ENCODE results near the gene SLC16A5. TPM values are rescaled to one million over a fixed set of nuclear protein-coding genes. Genes with fewer than 3 reads are reported as not detected.

SLC16A5 gene
- total RNA-seq, 1 experiment from 2014 or later: 33.8 TPM

DNA sequence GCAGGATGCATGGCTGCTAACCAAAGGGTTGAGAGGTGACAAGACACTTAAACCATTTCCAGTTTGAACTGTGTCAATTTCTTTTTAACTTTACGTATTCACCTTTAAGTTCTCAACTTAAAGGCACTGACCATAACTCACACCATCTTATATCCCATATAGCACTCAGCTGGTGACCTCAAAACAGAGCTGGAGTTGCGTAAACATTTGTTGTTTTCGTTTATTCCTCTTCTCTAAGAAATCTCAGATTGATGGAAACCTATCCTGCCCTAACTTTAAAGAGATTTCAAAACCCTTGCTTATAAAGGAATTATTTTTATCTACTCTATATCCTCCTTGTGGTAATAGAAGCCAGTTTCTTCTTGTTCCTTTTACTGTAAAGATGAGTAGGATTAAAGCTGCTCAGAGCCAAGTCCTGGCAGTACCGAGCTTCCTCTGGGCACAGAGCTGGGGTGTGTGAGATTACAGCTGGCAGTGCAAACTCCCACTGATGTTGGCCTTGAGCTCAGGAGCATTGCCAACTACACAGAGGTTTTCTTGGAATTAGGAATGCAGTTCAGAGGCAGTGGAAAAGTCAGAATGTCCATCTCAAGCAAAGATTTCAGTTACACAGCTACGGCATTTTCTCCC, 39.4 kb upstream of the SLC16A5 start:
- intact Hi-C loops (cut with micrococcal nuclease; ENCODE audit: unreplicated experiment): no loop called here
- BruUV-seq (replicated peaks): TSS peak; percentile 44

DNA sequence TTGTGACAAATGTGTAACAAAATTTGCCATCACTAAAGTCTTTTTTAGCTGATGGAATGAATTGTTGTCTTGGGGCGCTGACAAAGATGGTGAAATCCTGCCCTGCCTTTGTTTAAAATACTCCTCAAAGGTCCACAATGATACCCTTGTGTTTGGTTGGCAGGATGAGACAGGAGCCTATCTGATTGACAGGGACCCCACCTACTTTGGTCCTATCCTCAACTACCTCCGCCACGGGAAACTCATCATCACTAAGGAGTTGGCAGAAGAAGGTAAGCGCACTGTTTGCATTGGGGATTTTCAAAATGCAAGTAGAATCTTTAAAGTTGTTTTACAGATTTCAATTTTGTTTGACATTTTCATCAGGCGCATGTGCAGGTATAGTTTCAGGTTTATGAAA, 38.7 kb upstream of the SLC16A5 start:
- ChIA-PET POLR2A (interaction anchor here (0.6 to 1.5 kb wide), 3 partner anchors 8 to 106 kb away, joined by 3 to 4 read pairs (median 4); no protein-coding TSS in a partner anchor), CTCF (interaction anchor here (0.7 to 2.5 kb wide), 3 partner anchors 11 to 88 kb away, joined by 3 to 8 read pairs (median 5); no protein-coding TSS in a partner anchor)
- Mint-ChIP-seq H3K27me3 (ENCODE audit: insufficient read depth, unreplicated experiment) (no peaks in the 10 kb centered on the region), H3K36me3 (ENCODE audit: insufficient read depth, unreplicated experiment) (peaks cover 56% of the 10 kb centered on the region), H3K4me1 (ENCODE audit: low read depth, unreplicated experiment) (no peaks in the 10 kb centered on the region), H3K4me3 (ENCODE audit: unreplicated experiment) (peak overlapping the region; percentile 95), H3K27ac (ENCODE audit: unreplicated experiment) (no peak overlapping the region), H3K9me3 (ENCODE audit: unreplicated experiment) (no peaks in the 10 kb centered on the region)
- TF ChIP-seq, protein P1, sequence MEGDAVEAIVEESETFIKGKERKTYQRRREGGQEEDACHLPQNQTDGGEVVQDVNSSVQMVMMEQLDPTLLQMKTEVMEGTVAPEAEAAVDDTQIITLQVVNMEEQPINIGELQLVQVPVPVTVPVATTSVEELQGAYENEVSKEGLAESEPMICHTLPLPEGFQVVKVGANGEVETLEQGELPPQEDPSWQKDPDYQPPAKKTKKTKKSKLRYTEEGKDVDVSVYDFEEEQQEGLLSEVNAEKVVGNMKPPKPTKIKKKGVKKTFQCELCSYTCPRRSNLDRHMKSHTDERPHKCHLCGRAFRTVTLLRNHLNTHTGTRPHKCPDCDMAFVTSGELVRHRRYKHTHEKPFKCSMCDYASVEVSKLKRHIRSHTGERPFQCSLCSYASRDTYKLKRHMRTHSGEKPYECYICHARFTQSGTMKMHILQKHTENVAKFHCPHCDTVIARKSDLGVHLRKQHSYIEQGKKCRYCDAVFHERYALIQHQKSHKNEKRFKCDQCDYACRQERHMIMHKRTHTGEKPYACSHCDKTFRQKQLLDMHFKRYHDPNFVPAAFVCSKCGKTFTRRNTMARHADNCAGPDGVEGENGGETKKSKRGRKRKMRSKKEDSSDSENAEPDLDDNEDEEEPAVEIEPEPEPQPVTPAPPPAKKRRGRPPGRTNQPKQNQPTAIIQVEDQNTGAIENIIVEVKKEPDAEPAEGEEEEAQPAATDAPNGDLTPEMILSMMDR (IDR thresholded peaks at IDR 0.05; ENCODE audit: insufficient read depth in 1 of 2, low read depth in 1 of 2, low read length in 1 of 2, severe bottlenecking in 1 of 2, unreplicated experiment in 1 of 2): no peak
- no TSS peak for BruUV-seq (replicated peaks)
- intact Hi-C loops (cut with micrococcal nuclease; ENCODE audit: unreplicated experiment): no loop called here
- Histone ChIP-seq H3K4me1 (peaks cover 7% of the 10 kb centered on the region; the same call in 1 of the 2 replicates), H3K27me3 (replicated peaks; ENCODE audit: control insufficient read depth, insufficient read depth, low read length) (no peaks in the 10 kb centered on the region), H3K4me3 (ENCODE audit: low read depth, low read length) (no peak overlapping the region), H3K9me3 (no peaks in the 10 kb centered on the region), H3K36me3 (ENCODE audit: control insufficient read depth, insufficient read depth, low read length) (peaks cover 8% of the 10 kb centered on the region)
- DNase-seq: no peak

More for the DNA sequence above, 39.4 kb upstream of the SLC16A5 start:
- H3K4me1 Mint-ChIP-seq (ENCODE audit: low read depth, unreplicated experiment): no peaks in the 10 kb centered on the region
- no peak for DNase-seq
- CTCF ChIA-PET: interaction anchor here (0.7 to 2.5 kb wide), 4 partner anchors 12 to 87 kb away, joined by 3 to 8 read pairs (median 5); no protein-coding TSS in a partner anchor
- peaks cover 5% of the 10 kb centered on the region for H3K36me3 ChIP-seq (ENCODE audit: control insufficient read depth, insufficient read depth, low read length)
- H3K36me3 Mint-ChIP-seq (ENCODE audit: insufficient read depth, unreplicated experiment): peaks cover 49% of the 10 kb centered on the region
- POLR2A ChIA-PET: interaction anchor here (0.6 to 3.2 kb wide), 4 partner anchors 8 to 106 kb away, joined by 3 to 20 read pairs (median 4); no protein-coding TSS in a partner anchor
- peak overlapping the region; percentile 60 for H3K4me3 ChIP-seq (ENCODE audit: low read depth, low read length)
- TF ChIP-seq, protein P1 (IDR thresholded peaks at IDR 0.05; ENCODE audit: insufficient read depth in 1 of 2, low read depth in 1 of 2, low read length in 1 of 2, severe bottlenecking in 1 of 2, unreplicated experiment in 1 of 2): no peak
- peak overlapping the region; percentile 75 for H3K27ac Mint-ChIP-seq (ENCODE audit: unreplicated experiment)
- peaks cover 7% of the 10 kb centered on the region; the same call in 1 of the 2 replicates for H3K4me1 ChIP-seq
- H3K9me3 ChIP-seq: no peaks in the 10 kb centered on the region
- H3K27me3 Mint-ChIP-seq (ENCODE audit: insufficient read depth, unreplicated experiment): no peaks in the 10 kb centered on the region
- no peaks in the 10 kb centered on the region for H3K27me3 ChIP-seq (replicated peaks; ENCODE audit: control insufficient read depth, insufficient read depth, low read length)
- H3K9me3 Mint-ChIP-seq (ENCODE audit: unreplicated experiment): no peaks in the 10 kb centered on the region
- peak overlapping the region; percentile 95 for H3K4me3 Mint-ChIP-seq (ENCODE audit: unreplicated experiment)

DNA sequence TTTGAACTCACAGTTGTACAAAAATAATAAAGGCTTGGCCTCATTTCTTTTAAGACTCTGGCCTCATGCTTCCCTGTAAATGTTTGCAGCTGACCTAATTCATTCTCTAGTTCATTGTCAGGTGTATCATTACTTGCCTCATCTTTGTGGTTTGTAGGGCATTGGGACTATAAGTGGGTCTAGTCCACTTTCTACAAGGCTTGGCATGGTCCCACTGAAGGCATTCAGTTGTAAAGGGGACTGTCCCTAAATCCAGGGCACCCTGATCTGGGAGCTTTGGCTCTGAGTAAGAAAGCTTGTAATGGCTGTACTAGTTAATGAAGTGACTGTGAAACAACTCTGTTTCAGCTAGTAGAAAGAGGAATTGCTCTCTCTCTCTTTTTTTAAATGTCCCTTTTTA, 38.0 kb upstream of the SLC16A5 start:
- intact Hi-C loops (cut with micrococcal nuclease; ENCODE audit: unreplicated experiment): no loop called here

More for the DNA sequence above, 38.0 kb upstream of the SLC16A5 start:
- ChIA-PET POLR2A (interaction anchor here (1.5 kb wide), 1 partner anchor 9 kb away, joined by 4 read pairs; no protein-coding TSS in a partner anchor), CTCF (interaction anchor here (2.5 kb wide), 1 partner anchor 10 kb away, joined by 8 read pairs; no protein-coding TSS in a partner anchor)
- DNase-seq: no peak
- TF ChIP-seq, protein P1 (IDR thresholded peaks at IDR 0.05; ENCODE audit: insufficient read depth in 1 of 2, low read depth in 1 of 2, low read length in 1 of 2, severe bottlenecking in 1 of 2, unreplicated experiment in 1 of 2): no peak
- Mint-ChIP-seq H3K9me3 (ENCODE audit: unreplicated experiment) (no peaks in the 10 kb centered on the region), H3K27me3 (ENCODE audit: insufficient read depth, unreplicated experiment) (no peaks in the 10 kb centered on the region), H3K27ac (ENCODE audit: unreplicated experiment) (no peak overlapping the region), H3K4me1 (ENCODE audit: low read depth, unreplicated experiment) (no peaks in the 10 kb centered on the region), H3K4me3 (ENCODE audit: unreplicated experiment) (no peak overlapping the region), H3K36me3 (ENCODE audit: insufficient read depth, unreplicated experiment) (peaks cover 58% of the 10 kb centered on the region)
- Histone ChIP-seq H3K36me3 (ENCODE audit: control insufficient read depth, insufficient read depth, low read length) (peaks cover 8% of the 10 kb centered on the region), H3K4me1 (peaks cover 7% of the 10 kb centered on the region; the same call in 1 of the 2 replicates), H3K27me3 (replicated peaks; ENCODE audit: control insufficient read depth, insufficient read depth, low read length) (no peaks in the 10 kb centered on the region), H3K9me3 (no peaks in the 10 kb centered on the region), H3K4me3 (ENCODE audit: low read depth, low read length) (no peak overlapping the region)
- no TSS peak for BruUV-seq (replicated peaks)

Data from Caco-2 (cell line).